ENCODE data around the gene RAP1GAP.

Gene RAP1GAP

GRCh38 chr1:21626921-21627339, 42.2 kb downstream of the RAP1GAP start:
- no peak for TF ChIP-seq CTCF (IDR thresholded peaks at IDR 0.05; ENCODE audit: low read length)
- no peak for TF ChIP-seq EZH2 (optimal IDR thresholded peaks at IDR 0.05; ENCODE audit: low read depth, low read length)
- no peak for TF ChIP-seq EZH2phosphoT487 (IDR thresholded peaks at IDR 0.05; ENCODE audit: low read length)
- Histone ChIP-seq H3K9me2 (replicated peaks; ENCODE audit: insufficient read depth, low read length) (no peaks in the 10 kb centered on the region), H3K79me2 (ENCODE audit: low read length) (no peaks in the 10 kb centered on the region), H3K9ac (ENCODE audit: low read length) (no peak overlapping the region), H3K36me3 (replicated peaks; ENCODE audit: insufficient read depth, low read length) (no peaks in the 10 kb centered on the region), H3K9me3 (replicated peaks; ENCODE audit: insufficient read depth, low read length) (no peaks in the 10 kb centered on the region), H3F3A (ENCODE audit: insufficient read depth, low read length) (no peaks in the 10 kb centered on the region), H3K27me3 (replicated peaks; ENCODE audit: insufficient read depth, low read length) (peaks cover 68% of the 10 kb centered on the region), H3K27ac (ENCODE audit: low read length) (no peak overlapping the region), H4K20me1 (ENCODE audit: insufficient read depth, low read length) (no peaks in the 10 kb centered on the region), H3K4me1 (ENCODE audit: low read length) (0 out of 2 replicates have a peak, but pooled peaks cover 4% of the 10 kb centered on the region), H2AFZ (ENCODE audit: low read length) (no peak overlapping the region), H3K4me2 (ENCODE audit: low read depth, low read length) (no peak overlapping the region), H3K4me3 (ENCODE audit: low read length) (no peak overlapping the region)
- no peak for DNase-seq

GRCh38 chr1:21625390-21626190, 43.6 kb downstream of the RAP1GAP start:
- H3K9me2 ChIP-seq (replicated peaks; ENCODE audit: insufficient read depth, low read length): no peaks in the 10 kb centered on the region
- no peak overlapping the region for H3K4me2 ChIP-seq (ENCODE audit: low read depth, low read length)
- no peak for DNase-seq
- no peaks in the 10 kb centered on the region for H3K9me3 ChIP-seq (replicated peaks; ENCODE audit: insufficient read depth, low read length)
- H3K4me1 ChIP-seq (ENCODE audit: low read length): 0 out of 2 replicates have a peak, but pooled peaks cover 4% of the 10 kb centered on the region
- no peaks in the 10 kb centered on the region for H3K36me3 ChIP-seq (replicated peaks; ENCODE audit: insufficient read depth, low read length)
- TF ChIP-seq EZH2 (optimal IDR thresholded peaks at IDR 0.05; ENCODE audit: low read depth, low read length) (no peak), CTCF (IDR thresholded peaks at IDR 0.05; ENCODE audit: low read length) (no peak), EZH2phosphoT487 (IDR thresholded peaks at IDR 0.05; ENCODE audit: low read length) (no peak)
- H3K79me2 ChIP-seq (ENCODE audit: low read length): no peaks in the 10 kb centered on the region
- no peaks in the 10 kb centered on the region for H4K20me1 ChIP-seq (ENCODE audit: insufficient read depth, low read length)
- no peak overlapping the region for H2AFZ ChIP-seq (ENCODE audit: low read length)
- H3K27me3 ChIP-seq (replicated peaks; ENCODE audit: insufficient read depth, low read length): peaks cover 68% of the 10 kb centered on the region
- no peak overlapping the region for H3K9ac ChIP-seq (ENCODE audit: low read length)
- H3K27ac ChIP-seq (ENCODE audit: low read length): no peak overlapping the region
- no peaks in the 10 kb centered on the region for H3F3A ChIP-seq (ENCODE audit: insufficient read depth, low read length)
- H3K4me3 ChIP-seq (ENCODE audit: low read length): no peak overlapping the region

GRCh38 chr1:21624571-21625389, 44.4 kb downstream of the RAP1GAP start:
- Histone ChIP-seq H3K9ac (ENCODE audit: low read length) (no peak overlapping the region), H3K4me2 (ENCODE audit: low read depth, low read length) (no peak overlapping the region), H3K36me3 (replicated peaks; ENCODE audit: insufficient read depth, low read length) (no peaks in the 10 kb centered on the region), H3K9me3 (replicated peaks; ENCODE audit: insufficient read depth, low read length) (no peaks in the 10 kb centered on the region), H2AFZ (ENCODE audit: low read length) (no peak overlapping the region), H3K4me3 (ENCODE audit: low read length) (no peak overlapping the region), H3K27me3 (replicated peaks; ENCODE audit: insufficient read depth, low read length) (peaks cover 68% of the 10 kb centered on the region), H3K9me2 (replicated peaks; ENCODE audit: insufficient read depth, low read length) (no peaks in the 10 kb centered on the region), H3K4me1 (ENCODE audit: low read length) (0 out of 2 replicates have a peak, but pooled peaks cover 4% of the 10 kb centered on the region), H4K20me1 (ENCODE audit: insufficient read depth, low read length) (no peaks in the 10 kb centered on the region), H3K79me2 (ENCODE audit: low read length) (no peaks in the 10 kb centered on the region), H3F3A (ENCODE audit: insufficient read depth, low read length) (no peaks in the 10 kb centered on the region), H3K27ac (ENCODE audit: low read length) (no peak overlapping the region)
- TF ChIP-seq CTCF (IDR thresholded peaks at IDR 0.05; ENCODE audit: low read length) (no peak), EZH2 (optimal IDR thresholded peaks at IDR 0.05; ENCODE audit: low read depth, low read length) (no peak), EZH2phosphoT487 (IDR thresholded peaks at IDR 0.05; ENCODE audit: low read length) (no peak)
- DNase-seq: no peak

Measured in MM.1S (cell line).